RWPE1 (cell line): ENCODE results near the gene PID1.

Experiments
- CTCF ChIA-PET: fragments of 350-600 bp; sonication (Branson Sonifier 250); formaldehyde crosslinking; extraction: SDS; loops from one replicate; lab custom pipeline; 2021; lab: Yijun Ruan, JAX
- POLR2A ChIA-PET: fragments of 400-600 bp; formaldehyde crosslinking; extraction: SDS; loops from one replicate; lab custom pipeline; 2020; ENCODE audit warnings: antibody characterized with exemption; ENCODE audit not compliant: low non-redundant PET; lab: Yijun Ruan, JAX
- DNase-seq: peaks from one replicate; pipeline ENCODE4 v3.0.0; 2012; ENCODE audit warnings: low spot score
- H3K27ac ChIP-seq: fragments of 450-650 bp; 2 replicates; pipeline ENCODE4 v1.5.1; 2017
- CTCF ChIP-seq: fragments of 450-650 bp; conservative IDR thresholded peaks from 2 replicates; pipeline ENCODE4 v1.5.1; 2017; ENCODE audit warnings: low read depth, mild to moderate bottlenecking

PID1 gene

GRCh38 chr2:229268626-229269025, 2.5 kb downstream of the PID1 start:
- POLR2A ChIA-PET = no interaction called here
- DNase-seq = no peak
- CTCF ChIA-PET = interaction anchor here (0.5 kb wide), 1 partner anchor 228 kb away, joined by 5 read pairs; no protein-coding TSS in a partner anchor
- no peak for TF ChIP-seq CTCF
- H3K27ac ChIP-seq = no peak overlapping the region

DNA sequence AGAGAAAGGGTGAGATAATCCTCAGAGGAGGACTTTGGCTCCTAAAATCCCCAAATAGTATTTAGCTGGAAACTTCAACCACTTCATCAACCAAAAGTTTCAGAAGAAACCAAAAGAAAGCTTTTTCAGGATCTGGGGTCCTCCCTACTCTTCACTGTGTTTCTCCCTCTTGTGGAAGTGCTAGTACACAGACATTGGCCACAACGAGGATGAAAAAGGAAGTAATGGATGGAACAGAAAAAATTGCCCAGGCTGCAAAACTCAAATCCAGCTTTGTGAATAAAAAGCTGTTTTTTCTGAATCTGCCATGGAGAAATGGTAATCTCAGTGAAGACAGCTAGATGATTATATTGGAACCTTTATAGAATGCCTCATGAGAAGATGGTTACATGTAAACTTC, 4.0 kb downstream of the PID1 start:
- TF ChIP-seq CTCF = no peak

GRCh38 chr2:229265727-229266126, 5.4 kb downstream of the PID1 start:
- no peak for TF ChIP-seq CTCF
- DNase-seq = no peak
- H3K27ac ChIP-seq = no peak overlapping the region
- ChIA-PET POLR2A (no interaction called here), CTCF (no interaction called here)

More for the DNA sequence above, 4.0 kb downstream of the PID1 start:
- ChIA-PET CTCF (interaction anchor here (0.7 kb wide), 1 partner anchor 441 kb away, joined by 3 read pairs; no protein-coding TSS in a partner anchor), POLR2A (no interaction called here)
- no peak overlapping the region for H3K27ac ChIP-seq
- no peak for DNase-seq

- DNase-seq = no peak
- TF ChIP-seq CTCF = no peak
- CTCF ChIA-PET = interaction anchor here (0.7 kb wide), 1 partner anchor 335 kb away, joined by 3 read pairs; no protein-coding TSS in a partner anchor
- H3K27ac ChIP-seq = no peak overlapping the region
- POLR2A ChIA-PET = no interaction called here
Observed at GRCh38 chr2:229261599-229261998, 9.5 kb downstream of the PID1 start.

DNA sequence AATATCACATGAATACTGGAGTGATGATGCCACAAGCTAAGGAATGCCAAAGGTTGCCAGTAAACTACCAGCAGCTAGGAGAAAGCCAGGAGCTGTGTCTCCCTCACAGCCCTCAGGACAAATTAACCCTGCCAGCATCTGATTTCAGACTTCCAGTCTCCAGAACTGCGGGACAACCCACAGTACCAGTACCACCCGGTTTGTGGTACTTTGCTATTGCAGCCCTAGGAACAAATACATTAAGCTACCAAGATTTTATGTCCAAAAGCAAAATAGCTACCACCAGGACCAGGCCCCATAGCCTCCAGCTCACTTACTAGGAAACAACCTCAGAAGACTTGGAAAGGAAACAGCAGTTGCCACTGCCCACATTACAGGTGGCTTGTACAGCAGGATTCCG, 10.0 kb downstream of the PID1 start:
- DNase-seq = no peak
- TF ChIP-seq CTCF = no peak
- H3K27ac ChIP-seq = no peak overlapping the region
- CTCF ChIA-PET = no interaction called here
- POLR2A ChIA-PET = no interaction called here

DNA sequence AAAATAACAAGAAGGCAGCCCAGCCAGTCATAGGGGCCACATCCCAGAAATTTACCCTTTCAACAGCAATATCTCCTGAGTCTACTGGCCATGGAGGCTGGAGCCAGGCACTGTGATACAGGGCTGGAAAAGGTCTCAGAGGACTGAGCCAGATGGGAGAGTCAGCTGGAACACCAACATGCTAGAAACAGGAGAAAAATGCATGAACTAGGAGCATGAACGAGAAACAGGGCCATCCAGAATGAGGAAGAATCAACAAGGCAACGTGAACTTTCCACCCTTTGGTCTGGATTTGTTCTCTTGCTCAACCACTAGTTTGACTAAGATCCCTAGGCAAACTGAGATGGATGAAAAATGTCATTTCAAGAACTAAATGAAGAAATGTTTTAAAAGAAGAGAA, 13.1 kb downstream of the PID1 start:
- CTCF ChIA-PET = interaction anchor here (0.7 kb wide), 1 partner anchor 173 kb away, joined by 5 read pairs; no protein-coding TSS in a partner anchor
- TF ChIP-seq CTCF = no peak
- no peak overlapping the region for H3K27ac ChIP-seq
- POLR2A ChIA-PET = no interaction called here
- DNase-seq = no peak
